Hepatocyte (in vitro differentiated cells): ENCODE results near the gene CHSY3. TPM values are rescaled to one million over a fixed set of nuclear protein-coding genes. Genes with fewer than 3 reads are reported as not detected.

Experiments used
- DNase-seq: peaks from one replicate; pipeline ENCODE4 v3.0.0-alpha.2; 2016; ENCODE audit warnings: low spot score
- H2AFZ ChIP-seq: fragments of 200-600 bp; sonication (generic); 2 replicates; pipeline ENCODE4 v1.6.0; 2016; ENCODE audit warnings: antibody characterized with exemption, mild to moderate bottlenecking
- H3K27ac ChIP-seq: fragments of 200-600 bp; sonication (generic); 2 replicates; pipeline ENCODE4 v1.5.1; 2016; ENCODE audit warnings: mild to moderate bottlenecking
- H3K27me3 ChIP-seq: fragments of 200-600 bp; sonication (generic); 2 replicates; pipeline ENCODE4 v1.6.1; 2016
- H3K36me3 ChIP-seq: fragments of 200-600 bp; sonication (generic); replicated peaks from 2 replicates; pipeline ENCODE4 v1.5.1; 2016; ENCODE audit warnings: low read depth; ENCODE audit not compliant: insufficient read depth
- H3K4me1 ChIP-seq: fragments of 200-600 bp; sonication (generic); 2 replicates; pipeline ENCODE4 v1.5.1; 2016; ENCODE audit warnings: mild to moderate bottlenecking, moderate library complexity; ENCODE audit not compliant: insufficient read depth
- H3K4me2 ChIP-seq: fragments of 200-600 bp; sonication (generic); 2 replicates; pipeline ENCODE4 v1.6.0; 2016
- H3K4me3 ChIP-seq: fragments of 200-600 bp; sonication (generic); 2 replicates; pipeline ENCODE4 v1.5.1; 2016; ENCODE audit warnings: mild to moderate bottlenecking
- H3K79me2 ChIP-seq: fragments of 200-600 bp; sonication (generic); 2 replicates; pipeline ENCODE4 v1.6.0; 2017; ENCODE audit warnings: mild to moderate bottlenecking
- H3K9me2 ChIP-seq: fragments of 200-600 bp; sonication (generic); replicated peaks from 2 replicates; pipeline ENCODE4 v1.6.0; 2017; ENCODE audit warnings: mild to moderate bottlenecking; ENCODE audit not compliant: insufficient read depth
- H3K9me3 ChIP-seq: fragments of 200-600 bp; sonication (generic); 2 replicates; pipeline ENCODE4 v1.5.1; 2016; ENCODE audit warnings: low read depth, mild to moderate bottlenecking
- H4K20me1 ChIP-seq: fragments of 200-600 bp; sonication (generic); 2 replicates; pipeline ENCODE4 v1.6.0; 2016; ENCODE audit warnings: mild to moderate bottlenecking; ENCODE audit not compliant: insufficient read depth, poor library complexity, severe bottlenecking
- EZH2 ChIP-seq: fragments of 200-600 bp; sonication (generic); IDR thresholded peaks from 2 replicates; pipeline ENCODE4 v1.6.1; 2016; ENCODE audit warnings: antibody characterized with exemption, mild to moderate bottlenecking, borderline replicate concordance
- EZH2phosphoT487 ChIP-seq: fragments of 200-600 bp; sonication (generic); IDR thresholded peaks from one replicate; pipeline ENCODE4 v1.6.1; 2018; ENCODE audit warnings: antibody characterized with exemption, mild to moderate bottlenecking, low read depth, moderate library complexity; ENCODE audit not compliant: unreplicated experiment, severe bottlenecking
- WGBS: methylation state at CpG from one replicate; pipeline ENCODE4 v1.1.6; 2016; ENCODE audit warnings: low lambda C conversion rate; ENCODE audit errors: missing lambda C conversion rate; 5-methylcytosine and 5-hydroxymethylcytosine counted together
- polyA plus RNA-seq: library from polyadenylated mRNA; unstranded; fragments of >200 nt; fragmentation: Nextera tagmentation; extraction: Ambion mirVana; gene quantifications from 2 replicates; pipeline ENCODE4 v1.2.1, GENCODE V29; 2016
- total RNA-seq: library from RNA; depleted of rRNA; stranded (reverse); fragments of >200 nt; gene quantifications from 2 replicates; pipeline ENCODE4 v1.2.3, GENCODE V29; 2014
- TF ChIP-seq, protein P1 (sequence below): fragments of 200-600 bp; sonication (generic); IDR thresholded peaks from 2 replicates; pipeline ENCODE4 v1.5.1; 2016; ENCODE audit warnings: antibody characterized with exemption, mild to moderate bottlenecking; ENCODE audit not compliant: poor library complexity

Gene CHSY3
- total and polyA plus RNA-seq, 2 experiments from 2014 or later, result 16.0 to 22.4 TPM

GRCh38 chr5:130066644-130067043, 162.4 kb downstream of the CHSY3 start:
- Histone ChIP-seq H3K27me3 (no peaks in the 10 kb centered on the region), H3K4me1 (no peaks in the 10 kb centered on the region), H3K36me3 (no peaks in the 10 kb centered on the region), H3K27ac (peak overlapping the region; percentile 4), H3K79me2 (no peaks in the 10 kb centered on the region), H3K9me3 (no peaks in the 10 kb centered on the region), H3K4me3 (no peak overlapping the region), H3K4me2 (no peak overlapping the region), H3K9me2 (no peaks in the 10 kb centered on the region), H4K20me1 (no peaks in the 10 kb centered on the region), H2AFZ (no peak overlapping the region)
- peak; percentile 5 for DNase-seq
- no peak for TF ChIP-seq EZH2
- no peak for TF ChIP-seq EZH2phosphoT487
- TF ChIP-seq, protein P1, sequence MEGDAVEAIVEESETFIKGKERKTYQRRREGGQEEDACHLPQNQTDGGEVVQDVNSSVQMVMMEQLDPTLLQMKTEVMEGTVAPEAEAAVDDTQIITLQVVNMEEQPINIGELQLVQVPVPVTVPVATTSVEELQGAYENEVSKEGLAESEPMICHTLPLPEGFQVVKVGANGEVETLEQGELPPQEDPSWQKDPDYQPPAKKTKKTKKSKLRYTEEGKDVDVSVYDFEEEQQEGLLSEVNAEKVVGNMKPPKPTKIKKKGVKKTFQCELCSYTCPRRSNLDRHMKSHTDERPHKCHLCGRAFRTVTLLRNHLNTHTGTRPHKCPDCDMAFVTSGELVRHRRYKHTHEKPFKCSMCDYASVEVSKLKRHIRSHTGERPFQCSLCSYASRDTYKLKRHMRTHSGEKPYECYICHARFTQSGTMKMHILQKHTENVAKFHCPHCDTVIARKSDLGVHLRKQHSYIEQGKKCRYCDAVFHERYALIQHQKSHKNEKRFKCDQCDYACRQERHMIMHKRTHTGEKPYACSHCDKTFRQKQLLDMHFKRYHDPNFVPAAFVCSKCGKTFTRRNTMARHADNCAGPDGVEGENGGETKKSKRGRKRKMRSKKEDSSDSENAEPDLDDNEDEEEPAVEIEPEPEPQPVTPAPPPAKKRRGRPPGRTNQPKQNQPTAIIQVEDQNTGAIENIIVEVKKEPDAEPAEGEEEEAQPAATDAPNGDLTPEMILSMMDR, result no peak
- whole genome bisulfite sequencing, result 79% methylated on average over 3 of the region's 3 CpGs

GRCh38 chr5:130067364-130067763, 163.1 kb downstream of the CHSY3 start:
- no peaks in the 10 kb centered on the region for H3K27me3 ChIP-seq
- H3K79me2 ChIP-seq, result no peaks in the 10 kb centered on the region
- DNase-seq, result no peak
- no peaks in the 10 kb centered on the region for H3K9me3 ChIP-seq
- no peaks in the 10 kb centered on the region for H3K36me3 ChIP-seq
- H4K20me1 ChIP-seq, result no peaks in the 10 kb centered on the region
- no peak overlapping the region for H3K4me3 ChIP-seq
- no peaks in the 10 kb centered on the region for H3K4me1 ChIP-seq
- no peaks in the 10 kb centered on the region for H3K9me2 ChIP-seq
- no peak overlapping the region for H2AFZ ChIP-seq
- TF ChIP-seq EZH2, result no peak
- TF ChIP-seq, protein P1, result no peak
- no peak for TF ChIP-seq EZH2phosphoT487
- H3K27ac ChIP-seq, result peak overlapping the region; percentile 4
- no peak overlapping the region for H3K4me2 ChIP-seq

DNA sequence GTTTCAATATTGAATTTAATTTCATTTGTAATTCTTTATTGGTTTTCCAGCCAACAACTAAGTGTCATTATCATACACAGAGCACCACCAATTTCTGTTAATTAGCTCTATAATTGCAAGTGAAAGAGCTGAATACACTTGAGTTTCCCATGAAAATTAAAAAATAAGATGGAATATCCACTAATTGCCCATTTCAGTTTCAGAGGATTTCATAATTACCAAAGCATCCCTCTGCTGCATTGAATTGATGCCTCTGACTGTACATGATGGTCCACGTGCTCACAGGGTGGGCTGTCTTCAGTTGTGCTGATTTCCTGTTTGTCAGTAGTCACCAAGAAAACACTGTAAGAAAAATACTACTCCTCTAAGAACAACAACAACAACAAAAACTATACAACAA, 163.8 kb downstream of the CHSY3 start:
- H3K79me2 ChIP-seq, result no peaks in the 10 kb centered on the region
- H3K9me2 ChIP-seq, result no peaks in the 10 kb centered on the region
- WGBS, result 86% methylated on average over 1 of the region's 1 CpG

More for the DNA sequence above, 163.8 kb downstream of the CHSY3 start:
- Histone ChIP-seq H3K4me2 (no peak overlapping the region), H2AFZ (no peak overlapping the region), H3K9me3 (no peaks in the 10 kb centered on the region), H4K20me1 (no peaks in the 10 kb centered on the region), H3K27ac (no peak overlapping the region), H3K4me1 (no peaks in the 10 kb centered on the region), H3K4me3 (no peak overlapping the region), H3K36me3 (no peaks in the 10 kb centered on the region), H3K27me3 (no peaks in the 10 kb centered on the region)
- no peak for DNase-seq
- no peak for TF ChIP-seq EZH2
- TF ChIP-seq, protein P1, result no peak
- TF ChIP-seq EZH2phosphoT487, result no peak
